Activated CD4-positive, alpha-beta T cell treated with anti-CD3 and anti-CD28 coated beads, Interleukin-2, Interleukin-6, amounts not matched to agents 100 ng/mL and 50 ng/mL, durations not matched to agents 16 hours and 8 hours (primary cell): ENCODE data around the gene ESCO1.

ENCODE experiments used
- DNase-seq: peaks from one replicate; pipeline ENCODE4 v3.0.0-alpha.2; 2020

Gene ESCO1

GRCh38 chr18:21484851-21485636 is 115.5 kb downstream of the ESCO1 start:
- DNase-seq, result no peak

- no peak for DNase-seq
Measured at GRCh38 chr18:21483051-21483450, 117.5 kb downstream of the ESCO1 start.

- DNase-seq, result no peak
Measured at GRCh38 chr18:21481739-21482138, 118.8 kb downstream of the ESCO1 start.

GRCh38 chr18:21479721-21480120 is 120.8 kb downstream of the ESCO1 start:
- DNase-seq, result no peak
